HEK293 (cell line): ENCODE results near the gene AGPAT4.

Source experiments
- CTCF ChIA-PET: fragments of 350-600 bp; formaldehyde crosslinking; extraction: SDS; loops from one replicate; lab custom pipeline; 2021; ENCODE audit warnings: antibody characterized with exemption; lab: Yijun Ruan, JAX
- POLR2A ChIA-PET: fragments of 300-600 bp; formaldehyde crosslinking; extraction: SDS; loops from one replicate; lab custom pipeline; 2020; ENCODE audit warnings: antibody characterized with exemption, inconsistent platforms; lab: Yijun Ruan, JAX
- H3K27ac ChIP-seq: fragments of 200-500 bp; sonication (Bioruptor generic); 2 replicates; pipeline ENCODE4 v1.5.1; 2014; ENCODE audit warnings: low read depth, low read length, control low read depth, inconsistent platforms; ENCODE audit errors: extremely low read depth
- H3K36me3 ChIP-seq, 2 experiments: fragments of 200-500 bp in 1 of 2; sonication (Bioruptor generic) in 1 of 2; 1 replicate in 1 of 2; 2 replicates in 1 of 2; pipeline ENCODE4 v1.5.1; 2014 to 2017; ENCODE audit warnings: inconsistent platforms in 2 of 2, low read length in 2 of 2; ENCODE audit not compliant: control insufficient read depth in 2 of 2, insufficient read depth in 1 of 2
- H3K4me1 ChIP-seq: fragments of 200-500 bp; sonication (Bioruptor generic); 2 replicates; pipeline ENCODE4 v1.5.1; 2014; ENCODE audit warnings: mild to moderate bottlenecking, low read length, inconsistent platforms; ENCODE audit not compliant: control insufficient read depth, insufficient read depth
- H3K4me3 ChIP-seq: 2 replicates; pipeline ENCODE4 v1.5.1; 2011; ENCODE audit warnings: low read depth, mild to moderate bottlenecking, control low read depth, low read length, moderate library complexity
- H3K9me3 ChIP-seq: fragments of 200-500 bp; sonication (Bioruptor generic); 2 replicates; pipeline ENCODE4 v1.5.1; 2014; ENCODE audit warnings: low read depth, low read length, inconsistent platforms; ENCODE audit not compliant: control insufficient read depth, insufficient read depth
- AEBP2 ChIP-seq: fragments of 450-650 bp; formaldehyde crosslinking; IDR thresholded peaks from 2 replicates; pipeline ENCODE4 v1.5.1; 2016; ENCODE audit warnings: missing biosample characterization, missing genetic modification characterization, borderline replicate concordance
- FEZF1 ChIP-seq: fragments of 450-650 bp; formaldehyde crosslinking; IDR thresholded peaks from 2 replicates; pipeline ENCODE4 v1.5.1; 2016; ENCODE audit warnings: missing biosample characterization, missing genetic modification characterization
- PATZ1 ChIP-seq: fragments of 450-650 bp; formaldehyde crosslinking; IDR thresholded peaks from 2 replicates; pipeline ENCODE4 v1.5.1; 2016; ENCODE audit warnings: missing biosample characterization, missing genetic modification characterization
- PBX3 ChIP-seq: sonication (generic); formaldehyde crosslinking; IDR thresholded peaks from 2 replicates; pipeline ENCODE4 v1.8.1; 2022; ENCODE audit warnings: mild to moderate bottlenecking, moderate library complexity, missing genetic modification reagents
- SALL2 ChIP-seq: fragments of 450-650 bp; formaldehyde crosslinking; IDR thresholded peaks from 2 replicates; pipeline ENCODE4 v1.5.0; 2017; ENCODE audit warnings: missing biosample characterization, mild to moderate bottlenecking, missing genetic modification characterization, borderline replicate concordance
- WT1 ChIP-seq: fragments of 450-650 bp; formaldehyde crosslinking; IDR thresholded peaks from 2 replicates; pipeline ENCODE4 v1.5.1; 2016; ENCODE audit warnings: missing biosample characterization, missing genetic modification characterization
- ZIC2 ChIP-seq: fragments of 450-650 bp; formaldehyde crosslinking; IDR thresholded peaks from 2 replicates; pipeline ENCODE4 v1.5.1; 2016; ENCODE audit warnings: missing biosample characterization, missing genetic modification characterization
- ZNF280D ChIP-seq: fragments of 450-650 bp; formaldehyde crosslinking; IDR thresholded peaks from 2 replicates; pipeline ENCODE4 v1.5.1; 2016; ENCODE audit warnings: missing biosample characterization, missing genetic modification characterization
- ZNF311 ChIP-seq: fragments of 450-650 bp; formaldehyde crosslinking; IDR thresholded peaks from 2 replicates; pipeline ENCODE4 v1.5.1; 2017; ENCODE audit warnings: missing biosample characterization, missing genetic modification characterization, borderline replicate concordance
- ZNF341 ChIP-seq: fragments of 450-650 bp; formaldehyde crosslinking; IDR thresholded peaks from 2 replicates; pipeline ENCODE4; 2016; ENCODE audit warnings: low read depth, missing biosample characterization, missing genetic modification characterization
- ZNF37A ChIP-seq: fragments of 450-650 bp; IDR thresholded peaks from 2 replicates; pipeline ENCODE4 v1.5.1; 2018; ENCODE audit warnings: missing biosample characterization, missing genetic modification characterization
- ZNF398 ChIP-seq: fragments of 450-650 bp; formaldehyde crosslinking; IDR thresholded peaks from 2 replicates; pipeline ENCODE4 v1.5.1; 2017; ENCODE audit warnings: missing biosample characterization, missing genetic modification characterization
- ZNF449 ChIP-seq: fragments of 450-650 bp; formaldehyde crosslinking; IDR thresholded peaks from 2 replicates; pipeline ENCODE4 v1.5.1; 2017; ENCODE audit warnings: missing biosample characterization, mild to moderate bottlenecking, missing genetic modification characterization, moderate library complexity
- ZNF501 ChIP-seq: fragments of 450-650 bp; formaldehyde crosslinking; IDR thresholded peaks from 2 replicates; pipeline ENCODE4 v1.5.1; 2016; ENCODE audit warnings: missing biosample characterization, missing genetic modification characterization
- ZNF518A ChIP-seq: fragments of 450-650 bp; formaldehyde crosslinking; conservative IDR thresholded peaks from 2 replicates; pipeline ENCODE4 v1.5.1; 2016; ENCODE audit warnings: low read depth, missing biosample characterization, missing genetic modification characterization
- ZNF558 ChIP-seq: fragments of 450-650 bp; formaldehyde crosslinking; IDR thresholded peaks from 2 replicates; pipeline ENCODE4 v1.5.1; 2016; ENCODE audit warnings: missing biosample characterization, missing genetic modification characterization
- ZNF561 ChIP-seq: fragments of 450-650 bp; IDR thresholded peaks from 2 replicates; pipeline ENCODE4 v1.5.1; 2018; ENCODE audit warnings: missing biosample characterization, missing genetic modification characterization, borderline replicate concordance
- ZSCAN4 ChIP-seq: fragments of 450-650 bp; formaldehyde crosslinking; IDR thresholded peaks from 2 replicates; pipeline ENCODE4 v1.5.1; 2017; ENCODE audit warnings: missing biosample characterization, missing genetic modification characterization

The AGPAT4 gene

GRCh38 chr6:161319231-161319630 lies 45.4 kb upstream of the AGPAT4 start:
- ChIA-PET CTCF (interaction anchor here (0.9 to 1.6 kb wide), 2 partner anchors 11 to 99 kb away, joined by 3 read pairs; no protein-coding TSS in a partner anchor), POLR2A (no interaction called here)
- Histone ChIP-seq H3K4me1 (no peaks in the 10 kb centered on the region), H3K27ac (no peak overlapping the region), H3K9me3 (no peaks in the 10 kb centered on the region), H3K4me3 (no peak overlapping the region), H3K36me3 (no peaks in the 10 kb centered on the region)
- TF ChIP-seq ZNF398 (tag by site-specific recombination): no peak
- no peak for TF ChIP-seq ZNF501
- no peak for TF ChIP-seq SALL2 (tag by site-specific recombination)
- TF ChIP-seq PATZ1 (tag by site-specific recombination): no peak
- no peak for TF ChIP-seq ZNF311 (tag by site-specific recombination)
- no peak for TF ChIP-seq ZNF37A (tag by site-specific recombination)
- TF ChIP-seq ZNF518A: no peak
- no peak for TF ChIP-seq ZSCAN4 (tag by site-specific recombination)
- no peak for TF ChIP-seq ZNF558 (tag by site-specific recombination)
- no peak for TF ChIP-seq ZNF341 (tag by site-specific recombination)
- TF ChIP-seq AEBP2 (tag by site-specific recombination): no peak
- TF ChIP-seq PBX3 (CRISPR knock-in tag): no peak
- TF ChIP-seq ZIC2: no peak
- no peak for TF ChIP-seq ZNF449
- no peak for TF ChIP-seq WT1 (tag by site-specific recombination)
- TF ChIP-seq FEZF1 (tag by site-specific recombination): no peak
- no peak for TF ChIP-seq ZNF280D (tag by site-specific recombination)
- no peak for TF ChIP-seq ZNF561 (tag by site-specific recombination)
